T47D (cell line): ENCODE measurements around the gene SULT1C2.
A peak's percentile ranks its signal among the peaks of the same experiment; 100 is the strongest.

Source experiments
- DNase-seq, 2 experiments: peaks; one replicate each; pipeline versions ENCODE4 v3.0.0 to v3.0.0-alpha.2; 2011 to 2012; ENCODE audit warnings: low read depth in 1 of 2, low spot score in 1 of 2
- JUND ChIP-seq: IDR thresholded peaks from 2 replicates; pipeline ENCODE4 v1.6.1; 2012; ENCODE audit warnings: low read depth
- in situ Hi-C: cut with HindIII; loops from 2 replicates; pipeline ENCODE4 v1.10.0; 2016; ENCODE audit warnings: low sequenced_read_pairs, low pct_unique_long_range_greater_than_20kb

The SULT1C2 gene

DNA sequence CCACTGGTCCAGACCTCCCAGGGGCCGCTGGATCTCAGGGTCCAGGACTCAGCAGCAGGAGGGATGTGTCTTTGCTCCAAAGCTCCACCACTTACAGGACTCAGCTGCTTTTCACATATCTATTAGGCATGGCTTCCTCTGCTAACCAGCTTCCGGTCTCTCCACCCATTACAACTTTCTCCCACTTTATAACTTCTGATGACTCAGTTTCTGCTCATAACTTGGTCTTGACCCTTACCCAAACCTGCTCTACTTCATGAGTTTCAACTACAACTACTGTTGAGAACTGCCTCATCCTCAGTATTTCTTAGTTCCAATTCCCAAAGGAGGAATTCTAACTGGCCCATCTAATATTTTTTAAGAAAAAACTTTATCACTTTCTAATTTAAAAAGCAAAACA lies 17.2 kb downstream of the SULT1C2 start:
- in situ Hi-C loops: no loop called here
- TF ChIP-seq JUND: no peak
- no peak for DNase-seq

DNA sequence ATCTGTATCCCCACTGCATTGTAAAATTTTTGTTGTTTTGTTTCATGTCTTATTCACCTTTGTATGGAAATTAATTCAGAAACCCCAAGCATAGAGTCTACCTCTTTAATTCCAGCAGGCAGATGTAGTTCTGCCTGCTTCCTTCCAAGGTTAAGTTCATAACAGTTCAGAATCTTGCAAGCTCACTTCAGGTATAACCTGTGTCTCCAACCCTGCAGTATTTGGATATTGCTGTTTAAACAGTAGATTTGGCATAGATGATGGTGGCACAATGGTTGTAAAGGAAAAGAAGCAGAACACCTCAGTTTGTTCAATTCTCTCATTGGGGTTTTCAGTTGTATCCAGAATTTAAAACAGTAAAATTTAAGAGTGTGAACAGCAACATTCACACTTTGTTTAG lies 21.2 kb downstream of the SULT1C2 start:
- DNase-seq: peak; percentile 33 to 84
- TF ChIP-seq JUND: no peak
- in situ Hi-C loops: no loop called here

DNA sequence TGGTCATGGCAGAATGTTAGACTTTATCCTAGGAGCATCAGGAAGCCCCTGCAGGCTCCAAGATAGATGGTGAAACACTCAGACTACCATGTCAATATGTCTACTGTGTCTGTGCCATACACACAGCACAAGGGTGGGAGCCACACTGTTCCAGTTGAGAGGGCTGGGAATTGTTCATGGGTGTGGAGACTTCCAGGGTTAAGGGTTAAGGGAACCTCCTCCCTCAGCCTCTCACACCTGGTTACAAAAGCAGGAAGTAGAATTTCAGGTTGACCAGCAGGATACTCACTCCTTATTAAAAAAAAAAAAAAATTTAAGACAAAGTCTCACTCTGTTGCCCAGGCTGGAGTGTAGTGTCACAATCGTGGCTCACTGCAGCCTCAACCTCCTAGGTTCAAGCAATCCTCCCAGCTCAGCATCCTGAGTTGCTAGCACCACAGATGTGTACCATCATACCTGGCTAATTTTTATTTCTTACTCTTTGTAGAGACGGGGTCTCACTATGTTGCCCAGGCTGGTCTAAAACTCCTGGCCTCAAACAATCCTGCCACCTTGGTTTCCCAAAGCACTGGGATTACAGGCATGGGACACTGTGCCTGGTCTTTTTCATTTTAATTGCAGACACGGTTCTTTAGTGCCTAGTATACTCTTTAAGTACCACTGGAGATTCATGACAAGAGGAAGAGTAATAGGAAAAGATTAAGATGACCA lies 26.0 kb downstream of the SULT1C2 start:
- no peak for TF ChIP-seq JUND
- in situ Hi-C loops: no loop called here

DNA sequence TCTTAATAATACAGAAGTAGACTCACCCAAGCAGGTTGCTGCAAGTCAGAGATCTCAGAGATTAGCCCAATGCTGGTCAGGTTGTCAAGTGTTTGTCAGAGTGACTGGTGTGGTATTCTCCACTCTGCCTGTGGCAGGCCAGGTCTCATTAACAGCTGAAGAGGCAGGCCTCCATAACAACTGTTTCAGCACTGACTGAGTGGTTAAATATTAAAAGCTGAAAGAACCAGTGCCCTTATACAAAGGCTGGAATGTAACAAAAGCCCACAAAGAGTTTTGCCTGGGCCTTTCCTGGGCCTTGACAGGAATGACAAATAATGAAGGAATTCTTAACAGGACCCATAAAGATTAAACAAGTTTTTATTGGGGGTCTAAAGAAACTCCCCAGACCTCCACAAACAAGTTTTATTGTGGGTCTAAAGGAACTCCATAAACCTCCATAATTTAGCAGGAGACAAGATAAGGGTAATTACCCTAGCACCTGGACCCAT lies 26.8 kb downstream of the SULT1C2 start:
- no peak for TF ChIP-seq JUND
- in situ Hi-C loops: no loop called here
- DNase-seq: peak in 1 of 2 experiments; percentile 37

More for the DNA sequence above, 26.0 kb downstream of the SULT1C2 start:
- no peak for DNase-seq

DNA sequence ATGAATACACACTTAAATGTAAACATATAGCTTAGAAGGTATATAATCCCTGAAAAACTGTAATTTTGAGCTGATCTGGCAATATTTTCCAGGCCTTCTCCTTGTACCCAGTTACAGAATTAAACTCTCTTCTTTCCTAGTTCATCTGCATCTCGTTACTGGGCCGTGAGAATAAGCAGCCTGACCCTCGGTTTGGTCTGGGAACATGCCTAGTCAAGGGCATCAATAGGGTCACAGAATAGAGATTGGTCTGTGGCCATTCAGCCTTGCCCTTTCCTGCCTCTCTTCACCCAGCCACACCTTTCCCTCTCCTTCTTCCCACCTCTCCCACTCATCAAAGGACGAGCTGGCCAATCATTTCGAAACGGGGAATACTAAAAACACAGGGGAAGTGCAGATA lies 27.3 kb downstream of the SULT1C2 start:
- no peak for DNase-seq
- TF ChIP-seq JUND: no peak
- in situ Hi-C loops: no loop called here

DNA sequence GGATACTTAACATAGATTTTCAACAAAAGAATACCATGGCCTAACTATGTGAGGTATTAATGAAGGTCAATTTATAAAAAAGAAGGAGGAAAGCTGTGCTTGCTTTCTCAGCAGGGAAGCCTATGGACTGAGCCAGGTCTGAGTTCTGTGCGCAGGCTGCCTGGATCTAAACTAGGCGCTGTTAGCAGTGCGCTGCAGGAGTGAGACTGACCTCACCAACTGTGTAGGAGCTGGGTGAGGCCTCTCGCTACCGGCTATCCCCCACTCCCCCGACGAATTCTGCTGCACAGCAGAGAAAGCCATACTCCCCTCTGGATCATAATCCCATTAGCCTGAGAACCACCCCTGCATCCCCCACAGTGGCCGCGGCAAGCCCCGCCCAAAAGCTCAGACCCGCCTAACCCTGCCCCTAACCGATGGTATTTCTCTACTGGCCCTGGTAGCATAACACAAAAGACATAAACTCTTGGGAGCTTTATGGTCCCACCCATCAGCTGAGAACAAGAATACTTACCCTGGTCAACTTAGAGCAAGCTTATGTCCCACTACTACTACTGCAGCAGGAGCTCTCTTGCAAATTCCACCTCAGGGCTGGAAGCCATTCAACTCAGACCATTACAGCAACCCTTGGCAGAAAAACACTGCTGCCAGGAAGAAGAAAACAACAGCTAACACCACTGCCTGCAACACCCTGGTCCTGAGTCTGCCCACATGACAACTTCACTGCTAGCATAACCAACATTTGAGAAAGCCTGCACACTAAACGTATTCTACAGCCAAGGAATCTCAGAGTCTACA lies 28.0 kb downstream of the SULT1C2 start:
- no peak for DNase-seq
- in situ Hi-C loops: no loop called here

DNA sequence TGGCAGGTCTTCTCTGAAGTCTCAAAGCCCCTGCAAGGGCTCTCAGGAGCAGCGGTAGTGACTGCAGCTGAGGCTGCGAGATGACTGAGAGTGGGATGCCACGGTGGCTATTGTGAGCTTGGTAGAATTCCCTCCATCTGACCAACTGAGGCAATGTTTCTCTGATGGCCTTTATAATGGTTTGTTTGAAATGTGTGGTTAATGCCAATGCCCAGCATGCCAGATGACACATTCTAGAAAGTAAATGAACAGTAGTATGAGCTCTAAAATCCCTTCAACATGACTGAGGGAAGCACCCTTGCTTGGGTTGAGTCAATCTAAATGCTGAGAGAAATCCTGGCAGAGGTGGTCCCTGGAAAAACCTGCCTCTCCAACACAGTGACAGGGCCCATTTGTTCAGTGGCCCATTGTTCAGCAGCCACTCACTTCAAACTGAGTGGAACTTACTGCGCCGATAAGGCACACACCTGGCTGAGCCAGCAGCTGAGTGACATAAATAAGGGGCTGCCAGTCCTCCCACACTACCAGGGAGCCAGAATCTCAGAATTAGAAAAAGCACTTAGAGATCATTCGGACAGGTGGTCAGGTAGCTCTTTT lies 31.7 kb downstream of the SULT1C2 start:
- no peak for TF ChIP-seq JUND
- DNase-seq: no peak
- in situ Hi-C loops: no loop called here

More for the DNA sequence above, 28.0 kb downstream of the SULT1C2 start:
- TF ChIP-seq JUND: no peak

DNA sequence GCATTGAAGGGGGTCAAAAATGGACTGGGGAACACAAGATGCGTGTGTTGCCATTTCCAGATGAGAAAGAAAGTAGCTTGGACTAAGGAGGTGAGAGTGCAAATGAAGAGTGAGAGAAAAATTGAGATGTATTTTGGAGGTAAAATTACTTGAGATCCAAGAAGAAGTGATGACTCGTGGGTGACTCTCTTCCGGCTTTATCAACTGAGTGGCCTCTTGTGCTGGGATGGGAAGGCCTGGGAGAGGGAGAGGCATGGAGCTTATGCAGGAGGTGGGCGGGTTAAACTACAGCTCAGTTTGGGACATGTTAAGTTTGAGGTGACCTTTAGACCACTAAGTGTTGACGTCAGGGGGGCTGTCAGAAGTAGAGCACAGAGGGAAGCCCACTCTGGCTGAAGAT lies 34.9 kb downstream of the SULT1C2 start:
- in situ Hi-C loops: no loop called here
- DNase-seq: no peak

DNA sequence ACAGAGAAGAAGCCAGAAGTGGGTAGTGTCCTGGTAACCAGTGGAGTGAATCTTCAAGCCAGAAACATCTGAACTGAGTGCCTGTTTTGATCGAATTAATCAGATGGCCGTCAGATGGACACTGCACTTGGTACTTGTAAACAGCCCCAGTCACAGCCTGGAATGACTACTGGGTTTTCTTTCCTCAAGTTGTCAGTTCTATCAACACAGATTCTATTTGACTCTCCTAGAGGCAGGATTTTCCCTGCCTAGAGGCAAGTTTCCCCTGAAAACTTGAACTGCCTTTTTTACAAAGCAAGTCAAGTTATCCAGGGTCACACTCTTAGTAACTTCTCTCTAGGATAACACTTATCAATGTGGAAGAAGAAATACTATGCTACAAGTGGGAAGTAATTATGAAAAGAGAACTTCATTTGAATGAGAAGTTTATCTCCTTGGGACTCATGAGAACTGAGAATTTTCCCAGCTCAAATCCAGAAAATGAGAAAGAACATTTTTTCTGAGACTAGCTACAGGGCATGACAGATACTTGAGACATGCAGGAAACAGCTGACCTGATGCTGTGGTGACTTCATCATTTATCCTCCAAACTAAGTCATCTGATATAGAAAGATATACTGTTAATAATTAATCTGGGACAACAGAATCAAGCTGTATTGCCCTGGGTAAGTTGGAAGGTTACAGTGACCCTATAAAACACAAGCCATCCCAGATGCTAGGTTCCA lies 36.0 kb downstream of the SULT1C2 start:
- no peak for DNase-seq
- in situ Hi-C loops: no loop called here
- TF ChIP-seq JUND: no peak

More for the DNA sequence above, 34.9 kb downstream of the SULT1C2 start:
- no peak for TF ChIP-seq JUND

DNA sequence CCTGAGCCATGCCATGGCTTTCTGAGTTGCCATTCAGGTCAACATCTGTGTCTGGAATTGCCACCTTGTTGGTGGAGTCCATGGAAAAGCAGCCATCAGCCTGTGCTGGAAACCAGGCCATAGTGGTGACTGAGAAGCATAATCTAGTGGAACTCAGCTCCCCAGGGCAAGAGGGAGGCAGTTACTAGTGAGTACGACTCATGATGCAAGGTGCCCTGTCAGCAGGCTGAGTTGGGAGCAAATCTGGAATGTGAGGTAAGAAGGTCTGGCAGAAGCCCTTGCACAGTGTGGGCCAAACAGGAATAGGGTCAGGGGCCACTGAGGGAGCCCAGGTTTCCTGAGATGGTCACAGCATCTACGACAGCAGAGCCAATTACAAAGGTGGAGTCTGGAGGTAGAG lies 37.1 kb downstream of the SULT1C2 start:
- in situ Hi-C loops: no loop called here
- no peak for DNase-seq
- no peak for TF ChIP-seq JUND

DNA sequence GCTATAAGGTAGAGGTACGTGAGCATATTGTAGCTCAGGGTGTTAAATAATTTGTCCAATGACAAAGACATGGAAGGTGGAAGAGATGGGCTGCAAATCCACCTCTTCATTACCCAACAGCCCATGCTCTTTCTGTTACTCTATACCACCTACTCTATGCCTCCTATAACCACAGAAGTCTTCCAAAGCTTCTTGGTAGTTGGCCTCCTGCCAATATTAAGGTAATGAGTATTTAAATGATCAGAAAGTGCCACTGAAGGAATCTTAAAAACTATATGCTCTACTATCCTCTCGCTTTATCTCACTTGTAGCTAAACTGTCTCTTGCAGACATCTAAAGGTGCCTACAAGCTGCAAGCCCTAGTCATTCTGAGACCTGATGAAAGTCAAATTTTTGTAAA lies 41.1 kb downstream of the SULT1C2 start:
- no peak for TF ChIP-seq JUND
- in situ Hi-C loops: no loop called here
- DNase-seq: no peak

DNA sequence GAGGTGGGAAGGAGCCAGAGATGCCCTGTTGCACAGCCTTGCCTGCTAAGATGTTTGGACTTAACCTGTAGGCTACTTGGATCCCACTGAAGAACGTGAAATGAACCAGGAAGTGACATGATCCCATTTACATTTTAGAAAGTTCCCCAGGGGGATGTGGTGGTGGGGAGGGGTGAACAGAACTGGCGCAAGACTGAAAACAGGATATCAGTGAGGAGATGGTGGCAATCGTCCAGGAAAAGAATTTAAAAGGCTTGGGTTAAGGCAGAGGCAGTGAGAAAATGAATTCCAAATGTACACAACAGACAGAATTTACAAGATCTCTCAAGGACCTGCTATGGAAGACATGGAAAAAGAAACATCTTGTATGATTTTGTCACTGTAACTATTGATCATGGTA lies 42.3 kb downstream of the SULT1C2 start:
- no peak for DNase-seq
- TF ChIP-seq JUND: no peak
- in situ Hi-C loops: no loop called here
